ENCODE results near the gene KLK13.

Gene KLK13

GRCh38 chr19:51018745-51019543 is 45.9 kb downstream of the KLK13 start:
- no peak for DNase-seq

GRCh38 chr19:51016798-51017683 is 47.9 kb downstream of the KLK13 start:
- peak; percentile 32 for DNase-seq

GRCh38 chr19:51015691-51016267 is 49.1 kb downstream of the KLK13 start:
- no peak for DNase-seq

GRCh38 chr19:51014242-51014641 is 50.6 kb downstream of the KLK13 start:
- no peak for DNase-seq

GRCh38 chr19:51012661-51013190 is 52.2 kb downstream of the KLK13 start:
- no peak for DNase-seq

GRCh38 chr19:51010066-51010795 is 54.7 kb downstream of the KLK13 start:
- no peak for DNase-seq

GRCh38 chr19:51009061-51009891 is 55.6 kb downstream of the KLK13 start:
- no peak for DNase-seq

GRCh38 chr19:51007488-51007887 is 57.4 kb downstream of the KLK13 start:
- DNase-seq: no peak

- no peak for DNase-seq
Observed at GRCh38 chr19:51006406-51006805, 58.5 kb downstream of the KLK13 start.
